ENCODE data around the gene PVALEF. TPM values are rescaled to one million over a fixed set of nuclear protein-coding genes. Genes with fewer than 3 reads are reported as not detected.
A peak's percentile ranks its signal among the peaks of the same experiment; 100 is the strongest.

The PVALEF gene
- total and polyA plus RNA-seq, 2 of the 13 experiments (the other 11 are each of a cell fraction or from before 2014, with no cell fraction given): 0.18 TPM

- TF ChIP-seq ZNF12 (CRISPR knock-in tag; IDR thresholded peaks at IDR 0.05) (0 out of 2 replicates have a peak, but pooled peaks have one; percentile 10), ARID5B (CRISPR knock-in tag; IDR thresholded peaks at IDR 0.05) (peak; percentile 39; the same call in 1 of the 2 replicates), PCBP2 (optimal IDR thresholded peaks at IDR 0.05; ENCODE audit: low read depth, low read length, poor library complexity, severe bottlenecking) (no peak), CSRNP1 (CRISPR knock-in tag; IDR thresholded peaks at IDR 0.05) (peak; percentile 96), CREBL2 (CRISPR knock-in tag; IDR thresholded peaks at IDR 0.05; ENCODE audit: borderline replicate concordance) (peak; percentile 89; the same call in 1 of the 2 replicates), ZNF850 (CRISPR knock-in tag; conservative IDR thresholded peaks at IDR 0.05) (no peak), TIGD3 (CRISPR knock-in tag; IDR thresholded peaks at IDR 0.05; ENCODE audit: borderline replicate concordance) (peak; percentile 85; the same call in 1 of the 2 replicates), AGO2 (optimal IDR thresholded peaks at IDR 0.05; ENCODE audit: low read depth, low read length) (peak; percentile 48), SNAPC4 (CRISPR knock-in tag; IDR thresholded peaks at IDR 0.05) (peak; percentile 87; the same call in 1 of the 2 replicates), LCORL (IDR thresholded peaks at IDR 0.05) (no peak), LCORL (CRISPR knock-in tag; IDR thresholded peaks at IDR 0.05) (no peak), ZNF558 (CRISPR knock-in tag; IDR thresholded peaks at IDR 0.05; ENCODE audit: borderline replicate concordance) (no peak; the same call in 1 of the 2 replicates), MZF1 (CRISPR knock-in tag; IDR thresholded peaks at IDR 0.05; ENCODE audit: borderline replicate concordance) (peak; percentile 58; the same call in 1 of the 2 replicates), KLF6 (CRISPR knock-in tag; IDR thresholded peaks at IDR 0.05) (peak; percentile 82), ZNF337 (CRISPR knock-in tag; IDR thresholded peaks at IDR 0.05; ENCODE audit: borderline replicate concordance, low read depth) (peak; percentile 76; the same call in 1 of the 2 replicates)
Observed at GRCh38 chr17:81222906-81223761, 57.8 kb downstream of the PVALEF start, which contains the start of gene CEP131 (continued).
